ENCODE data around the gene MMP2.

The MMP2 gene

DNA sequence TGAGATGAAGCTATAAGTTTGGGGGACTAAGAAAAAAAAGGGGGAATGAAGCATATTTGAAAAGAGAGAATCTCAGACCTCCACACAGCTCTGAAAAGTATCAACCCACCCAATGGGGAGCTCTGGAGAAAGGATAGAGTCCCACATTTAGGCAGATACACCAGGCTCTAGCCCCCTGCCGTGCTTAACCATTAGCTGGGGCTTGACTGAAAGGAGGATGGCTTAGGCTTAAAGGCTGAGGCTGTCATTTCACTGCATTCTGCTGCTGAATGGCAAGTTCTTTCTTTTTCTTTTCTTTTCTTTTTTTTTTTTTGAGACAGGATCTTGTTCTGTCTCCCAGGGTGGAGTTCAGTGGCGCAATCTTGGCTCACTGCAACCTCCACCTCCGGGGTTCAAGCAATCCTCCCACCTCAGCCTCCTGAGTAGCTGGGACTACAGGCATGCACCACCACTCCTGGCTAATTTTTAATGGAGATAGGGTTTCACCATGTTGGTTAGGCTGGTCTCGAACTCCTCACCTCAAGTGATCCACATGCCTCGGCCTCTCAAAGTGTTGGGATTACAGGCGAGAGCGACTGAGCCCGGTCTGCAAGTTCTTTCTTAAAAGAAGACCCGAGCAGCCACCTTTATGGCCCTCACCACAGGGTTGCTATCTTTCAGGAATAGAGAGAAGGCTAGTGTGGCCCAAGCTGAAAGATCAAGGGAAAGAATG, 9.0 kb upstream of the MMP2 start:
- DNase-seq: no peak

DNA sequence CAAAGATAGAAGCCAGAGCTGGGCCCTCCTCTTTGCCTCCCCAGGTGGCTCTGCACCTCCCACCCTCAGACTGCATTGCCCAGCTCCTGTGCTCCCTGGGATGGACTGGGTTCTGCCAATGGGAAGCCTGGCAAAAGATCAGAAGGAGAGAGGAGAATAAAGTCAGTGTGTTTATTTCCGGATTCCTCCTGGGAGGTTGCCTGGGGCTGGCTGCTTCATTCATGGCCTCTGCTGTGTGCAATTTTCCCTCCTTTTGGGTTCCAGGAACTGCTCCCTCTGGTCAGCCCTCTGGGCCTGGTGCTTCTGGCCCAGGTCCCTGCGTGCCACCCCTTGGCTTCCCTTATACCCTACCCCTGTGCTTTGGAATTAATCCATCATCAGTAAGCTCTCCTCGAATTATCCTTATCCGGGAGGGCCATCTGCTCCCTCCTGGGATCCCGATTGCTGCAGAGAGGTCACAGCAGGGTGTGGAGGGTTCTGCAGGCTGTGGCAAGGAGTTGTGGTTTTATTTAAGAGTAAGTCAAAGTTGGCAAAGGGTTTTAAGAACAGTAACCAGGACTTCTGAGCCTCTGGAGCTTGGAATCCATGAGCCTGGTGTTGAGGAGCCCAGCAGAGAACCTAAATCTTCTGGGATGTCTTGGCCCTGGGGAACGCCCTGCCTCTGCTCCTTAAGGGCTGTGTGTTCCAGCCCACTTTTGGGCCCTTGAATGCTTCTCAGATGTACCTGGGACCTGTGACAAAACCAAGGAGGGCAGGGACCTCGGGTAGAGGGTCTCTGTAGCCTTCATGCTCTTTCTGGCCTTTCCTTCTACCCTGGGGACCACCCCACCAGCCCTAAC, 8.2 kb upstream of the MMP2 start:
- no peak for DNase-seq

DNA sequence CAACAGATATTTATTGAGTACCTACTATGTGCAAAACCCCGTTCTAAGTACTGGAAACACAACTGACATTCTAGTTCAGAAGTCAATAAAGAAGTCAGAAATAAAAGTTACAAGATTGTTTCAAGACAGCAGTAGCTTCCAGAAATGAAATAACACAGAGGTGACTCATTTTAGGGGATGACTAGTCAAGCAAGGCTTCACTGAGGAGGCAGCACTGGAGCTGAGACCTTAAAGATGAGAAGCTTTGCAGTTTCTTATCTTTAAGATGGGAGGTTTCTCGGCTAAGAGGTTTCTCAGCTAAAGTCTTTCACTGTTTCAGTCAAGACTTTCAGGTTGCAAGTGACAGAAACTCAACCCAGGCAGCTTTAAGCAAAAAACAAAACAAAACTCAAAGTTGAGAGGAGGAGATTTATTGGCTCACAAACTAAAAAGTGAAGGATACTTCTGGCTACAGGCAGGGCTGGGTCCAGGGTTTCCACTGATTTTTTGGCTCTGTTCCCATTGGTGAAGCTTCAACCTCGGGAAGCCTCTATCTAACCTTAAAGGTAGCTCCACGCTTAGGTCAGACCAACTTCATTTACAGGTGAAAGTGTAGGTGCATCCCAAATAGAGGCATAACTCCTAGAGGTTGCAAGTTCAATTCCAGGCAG, 7.4 kb upstream of the MMP2 start:
- peak; percentile 58 to 73 (median 66) for DNase-seq

DNA sequence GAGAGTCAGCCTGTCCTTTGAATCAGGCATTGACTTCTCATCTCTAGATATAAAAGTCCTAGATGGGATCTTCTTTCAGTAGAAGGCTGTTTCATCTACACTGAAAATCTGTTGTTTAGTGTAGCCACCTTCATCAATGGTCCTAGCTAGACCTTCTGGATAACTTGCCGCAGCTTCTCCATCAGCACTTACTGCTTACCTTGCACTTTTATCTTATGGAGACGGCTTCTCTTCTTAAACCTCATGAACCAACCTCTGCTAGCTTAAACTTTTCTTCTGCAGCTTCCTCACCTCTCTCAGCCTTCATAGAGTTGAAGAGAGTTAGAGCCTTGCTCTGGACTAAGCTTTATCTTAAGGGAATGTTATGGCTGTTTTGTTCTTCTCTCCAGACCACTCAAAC, 5.4 kb upstream of the MMP2 start:
- no peak for DNase-seq

DNA sequence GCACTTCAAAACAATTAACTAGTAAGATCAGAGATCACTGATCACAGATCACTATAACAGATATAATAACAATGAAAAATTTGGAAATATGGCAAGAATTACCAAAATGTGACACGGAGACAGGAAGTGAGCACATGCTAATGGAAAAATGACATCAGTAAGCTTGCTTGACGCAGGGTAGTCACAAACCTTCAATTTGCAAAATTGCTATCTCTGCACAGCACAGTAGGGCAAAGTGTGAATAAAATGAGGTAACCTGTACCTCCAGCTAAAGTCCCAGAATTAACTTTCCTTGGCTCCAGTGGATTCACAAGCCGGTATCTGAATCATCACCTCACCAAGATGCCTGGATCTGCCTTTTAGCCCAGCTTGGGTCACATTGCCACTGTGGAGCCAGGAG, 4.2 kb upstream of the MMP2 start:
- DNase-seq: no peak

DNA sequence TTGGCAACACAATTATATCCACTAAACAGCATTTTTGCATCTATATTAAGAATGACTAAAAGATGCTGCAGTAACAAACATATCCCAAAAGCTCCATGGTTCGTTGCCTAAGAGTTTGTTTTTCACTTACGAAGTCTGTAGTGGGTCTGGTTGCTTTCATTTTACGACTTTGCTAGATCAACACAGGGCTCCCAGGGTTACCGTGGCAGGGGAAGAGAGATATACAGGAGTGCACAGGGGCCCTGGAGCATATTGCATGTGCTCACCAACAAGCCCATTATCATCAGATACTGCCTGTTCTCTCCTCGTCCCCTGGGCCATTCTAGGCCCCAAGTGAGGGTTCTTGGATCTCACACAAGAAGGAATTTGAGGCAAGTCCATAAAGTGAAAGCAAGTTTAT, 3.1 kb upstream of the MMP2 start:
- no peak for DNase-seq

DNA sequence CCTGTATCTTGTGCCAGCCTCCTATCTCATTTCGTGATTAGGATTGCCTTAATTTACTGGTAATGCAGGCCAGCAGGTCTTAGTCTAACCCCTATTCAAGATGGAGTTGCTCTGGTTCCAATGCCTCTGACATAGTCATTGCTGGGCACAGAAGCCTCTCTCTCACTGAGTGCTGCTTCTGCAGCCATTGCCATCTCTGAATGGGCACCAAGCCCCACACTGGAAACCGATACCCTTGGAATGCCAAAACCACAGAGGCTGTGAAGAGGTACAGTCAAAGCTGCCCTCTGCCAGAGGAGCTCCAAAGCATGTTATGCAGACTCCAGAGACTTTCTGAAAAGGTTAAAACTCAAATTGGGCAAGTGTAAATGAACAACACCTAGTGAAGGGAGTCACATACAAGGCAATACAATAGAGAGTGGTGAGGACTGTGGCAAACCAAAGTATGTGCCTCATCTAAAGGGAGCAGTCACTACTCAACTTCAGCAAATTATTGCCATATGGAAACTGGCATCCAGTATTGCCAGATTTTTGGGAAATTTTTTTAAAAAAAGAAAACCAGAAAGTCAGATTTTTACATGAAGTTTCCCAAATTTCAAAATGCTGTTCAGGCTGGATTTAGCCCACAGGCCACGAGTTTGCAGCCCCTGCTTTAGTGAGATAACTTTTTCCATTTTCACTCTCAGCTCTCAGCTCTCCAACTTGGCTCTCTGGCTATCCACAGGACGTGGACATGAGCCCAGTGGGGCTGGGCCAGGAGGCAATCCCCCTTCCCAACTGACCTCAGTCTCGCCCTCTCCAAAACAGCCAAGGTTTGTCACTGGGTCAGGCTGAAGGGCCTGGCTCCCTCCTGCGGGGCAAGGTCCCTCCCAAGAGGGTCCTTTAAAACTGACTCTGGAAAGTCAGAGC, 2.1 kb upstream of the MMP2 start:
- DNase-seq: peak; percentile 5 to 30 (median 19)

DNA sequence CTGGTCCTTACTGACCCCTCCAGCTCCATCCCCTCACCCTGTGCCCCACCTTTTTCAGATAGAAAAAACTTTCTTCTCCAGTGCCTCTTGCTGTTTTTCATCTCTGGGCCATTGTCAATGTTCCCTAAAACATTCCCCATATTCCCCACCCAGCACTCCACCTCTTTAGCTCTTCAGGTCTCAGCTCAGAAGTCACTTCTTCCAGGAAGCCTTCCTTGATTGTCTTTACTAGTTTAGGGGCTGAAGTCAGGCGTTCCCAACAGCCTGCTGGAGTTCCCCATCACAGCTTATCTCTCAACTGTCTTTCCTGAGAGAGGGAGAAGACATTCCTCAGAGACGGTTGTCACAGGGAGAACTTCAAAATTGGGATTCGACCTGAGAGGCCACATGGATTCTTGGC, 1.3 kb upstream of the MMP2 start:
- DNase-seq: no peak

DNA sequence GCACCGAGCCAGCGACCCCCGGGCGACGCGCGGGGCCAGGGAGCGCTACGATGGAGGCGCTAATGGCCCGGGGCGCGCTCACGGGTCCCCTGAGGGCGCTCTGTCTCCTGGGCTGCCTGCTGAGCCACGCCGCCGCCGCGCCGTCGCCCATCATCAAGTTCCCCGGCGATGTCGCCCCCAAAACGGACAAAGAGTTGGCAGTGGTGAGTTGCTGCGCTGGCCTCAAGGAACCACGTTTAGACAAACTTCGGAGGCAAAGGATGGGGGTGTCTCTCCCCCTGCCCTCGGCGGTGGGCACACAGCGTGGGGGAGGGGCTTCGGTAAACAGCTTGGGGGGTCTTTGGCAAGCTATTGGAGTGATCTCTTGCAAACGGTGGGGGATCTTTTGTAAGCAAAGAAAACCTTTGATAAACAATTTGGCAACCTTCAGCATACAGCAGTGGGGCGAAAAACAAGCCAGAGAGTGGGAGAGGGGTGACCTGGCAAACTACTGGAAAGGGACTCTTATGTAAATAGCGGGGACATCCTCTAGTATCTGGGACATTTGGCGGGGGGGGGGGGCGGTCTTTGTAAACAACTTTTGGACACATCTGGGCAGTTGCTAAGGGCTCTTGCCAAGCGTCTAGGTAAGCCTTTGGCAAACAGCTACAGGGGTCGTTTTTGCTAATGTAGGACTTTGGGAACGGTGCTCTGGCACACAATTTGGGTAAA, 587 bp downstream of the MMP2 start:
- DNase-seq: peak in 1 of 3 donors; percentile 22

DNA sequence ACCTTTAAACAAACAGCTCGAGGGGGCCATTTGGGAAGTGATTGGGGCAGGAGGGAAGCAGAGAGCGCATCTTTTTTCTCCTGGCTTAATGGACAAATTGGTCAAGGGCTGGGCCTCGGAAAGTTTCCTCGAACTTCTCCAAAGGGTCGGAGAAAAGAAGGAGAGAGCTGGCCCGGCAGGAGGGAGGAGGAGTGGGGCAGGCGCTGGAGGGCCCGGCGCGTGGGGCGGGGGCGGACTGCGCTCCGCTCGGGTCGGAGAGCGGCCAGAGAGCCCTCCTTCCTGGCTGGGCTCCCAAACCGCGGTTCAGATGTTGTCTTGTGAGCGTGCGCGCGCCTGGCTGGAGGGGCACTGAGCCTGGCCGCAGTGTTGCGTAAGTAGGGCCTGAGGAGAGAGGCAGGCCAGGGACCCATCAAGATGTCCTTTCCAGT, 1.2 kb downstream of the MMP2 start:
- peak; percentile 29 to 65 (median 35) for DNase-seq

DNA sequence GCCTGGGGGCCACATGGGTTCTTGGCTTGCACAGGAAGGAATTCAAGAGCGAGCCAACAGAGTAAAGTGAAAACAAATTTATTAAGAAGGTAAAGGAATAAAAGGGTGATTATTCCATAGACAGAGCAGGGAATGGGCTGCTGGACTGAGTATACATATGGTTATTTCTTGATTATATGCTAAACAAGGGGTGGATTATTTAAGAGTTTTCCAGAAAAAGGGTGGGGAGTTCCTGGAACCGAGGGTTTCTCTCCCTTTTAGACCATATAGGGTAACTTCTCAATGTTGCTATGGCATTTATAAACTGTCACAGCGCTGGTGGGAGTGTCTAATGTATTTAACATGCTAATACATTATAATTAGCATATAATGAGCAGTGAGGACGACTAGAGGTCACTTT, 2.0 kb downstream of the MMP2 start:
- DNase-seq: no peak

DNA sequence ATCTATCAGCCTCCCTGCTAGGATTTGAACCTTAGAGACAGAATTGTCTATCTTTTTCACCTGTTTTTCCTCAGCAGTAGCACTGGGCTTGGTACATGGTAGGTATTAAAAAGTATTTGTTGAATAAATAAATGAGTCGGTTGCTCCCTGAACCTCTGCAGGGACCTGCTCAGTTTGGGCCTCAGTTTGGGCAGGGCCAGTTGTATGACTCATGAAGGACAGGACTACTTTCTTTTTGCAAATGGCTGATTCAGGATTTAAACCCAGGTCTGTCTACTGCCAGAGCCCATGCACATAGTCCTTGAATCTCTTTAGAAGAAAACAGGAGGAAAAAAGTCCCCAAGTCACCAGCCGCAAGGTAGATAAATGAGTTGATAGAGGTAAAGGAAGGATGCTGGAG, 3.1 kb downstream of the MMP2 start:
- no peak for DNase-seq

DNA sequence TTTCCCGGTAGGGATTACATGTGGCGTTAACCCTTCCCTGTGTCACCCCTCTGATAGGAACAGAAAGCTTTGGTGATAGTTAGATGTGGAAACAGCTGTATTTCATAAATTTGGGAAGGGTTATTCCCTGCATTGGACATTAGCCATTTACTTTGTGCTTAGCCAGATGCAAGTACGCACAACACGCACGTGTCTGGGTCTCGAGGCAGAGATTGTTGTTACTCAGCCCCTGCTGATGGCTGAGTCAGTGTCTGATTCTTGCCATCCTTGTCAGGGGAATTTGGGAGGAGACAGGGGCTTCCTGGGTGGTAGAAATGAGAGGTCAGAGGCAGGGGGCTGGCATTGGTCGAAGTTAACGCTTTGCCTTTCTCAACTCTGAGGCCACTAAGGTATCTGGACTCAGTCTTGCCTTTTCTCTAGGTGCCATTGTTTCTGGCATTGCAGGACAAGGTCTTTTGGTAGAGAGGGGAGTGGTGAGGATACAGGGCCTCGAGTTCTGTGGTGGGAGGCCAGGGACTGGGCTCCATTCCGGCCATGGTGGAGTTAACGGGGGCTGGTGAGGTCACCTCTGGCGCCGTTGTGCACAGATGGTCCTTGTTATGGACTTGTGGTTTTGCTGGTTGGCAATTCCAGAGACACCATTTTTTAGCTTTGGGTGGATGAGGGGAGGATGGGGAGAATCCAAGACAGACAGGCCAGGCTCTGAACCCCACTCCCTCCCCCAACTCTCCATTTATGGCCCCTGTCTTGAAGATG, 8.2 kb downstream of the MMP2 start:
- peak in 1 of 3 donors; percentile 27 for DNase-seq

DNA sequence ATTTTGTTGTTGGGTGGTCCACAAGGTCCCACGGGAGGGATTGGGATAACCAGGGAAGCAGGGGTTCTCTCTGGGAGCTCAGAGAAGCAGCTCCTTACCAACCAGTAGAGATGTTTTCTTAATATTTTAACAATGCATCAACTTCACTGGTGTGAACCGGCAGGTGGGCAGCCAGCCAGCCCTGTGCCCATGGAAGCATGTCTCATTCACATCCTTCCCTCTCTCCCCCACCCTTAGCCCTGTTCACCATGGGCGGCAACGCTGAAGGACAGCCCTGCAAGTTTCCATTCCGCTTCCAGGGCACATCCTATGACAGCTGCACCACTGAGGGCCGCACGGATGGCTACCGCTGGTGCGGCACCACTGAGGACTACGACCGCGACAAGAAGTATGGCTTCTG, 9.3 kb downstream of the MMP2 start:
- no peak for DNase-seq

DNA sequence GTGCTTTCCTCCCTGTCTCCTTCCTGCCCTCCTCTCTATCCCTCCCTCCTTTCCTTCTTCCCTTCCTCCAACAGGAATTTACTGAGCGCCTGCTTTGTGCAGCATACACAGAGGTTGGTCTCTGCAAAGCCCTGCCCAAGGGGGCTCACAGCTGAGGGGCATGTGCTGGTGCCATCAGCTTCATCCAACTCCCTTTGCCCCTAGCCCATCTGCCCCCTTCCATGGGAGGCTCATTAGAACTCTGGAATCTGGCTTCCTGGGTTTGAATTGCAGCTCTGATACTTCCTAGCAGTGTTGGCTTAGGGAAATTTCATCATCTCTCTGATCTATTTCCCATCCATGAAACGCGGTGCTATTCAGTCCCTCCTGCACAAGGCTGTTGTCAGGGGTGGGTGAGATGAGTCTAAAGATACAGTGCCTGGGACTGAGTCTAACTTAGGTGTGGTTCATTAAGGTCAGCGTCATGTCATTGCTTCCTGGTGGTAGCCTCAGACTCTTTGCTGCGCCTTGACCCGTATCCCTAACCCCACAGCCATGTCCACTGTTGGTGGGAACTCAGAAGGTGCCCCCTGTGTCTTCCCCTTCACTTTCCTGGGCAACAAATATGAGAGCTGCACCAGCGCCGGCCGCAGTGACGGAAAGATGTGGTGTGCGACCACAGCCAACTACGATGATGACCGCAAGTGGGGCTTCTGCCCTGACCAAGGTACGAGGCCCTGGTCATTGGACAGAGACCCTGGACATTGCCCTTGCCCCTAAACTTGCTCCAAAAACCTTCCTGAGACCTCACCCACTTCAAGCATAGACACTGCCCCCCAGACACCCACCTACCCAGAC, 10.3 kb downstream of the MMP2 start:
- DNase-seq: no peak

DNA sequence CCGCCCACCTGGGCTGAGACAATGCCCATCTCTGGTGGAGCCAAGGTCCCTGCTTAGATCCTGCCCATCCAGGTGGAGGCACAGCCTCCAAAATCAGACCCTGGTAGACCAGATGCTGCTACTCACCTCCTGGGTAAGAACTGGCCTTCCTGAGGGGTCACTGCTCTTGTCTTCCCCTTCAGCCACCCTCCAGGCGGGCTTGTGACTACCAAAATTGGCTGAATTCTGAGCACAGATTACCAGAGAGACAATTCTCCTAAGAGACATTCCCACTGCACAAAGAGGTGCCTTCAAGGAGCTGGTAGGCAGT, 10.9 kb downstream of the MMP2 start:
- DNase-seq: no peak

DNA sequence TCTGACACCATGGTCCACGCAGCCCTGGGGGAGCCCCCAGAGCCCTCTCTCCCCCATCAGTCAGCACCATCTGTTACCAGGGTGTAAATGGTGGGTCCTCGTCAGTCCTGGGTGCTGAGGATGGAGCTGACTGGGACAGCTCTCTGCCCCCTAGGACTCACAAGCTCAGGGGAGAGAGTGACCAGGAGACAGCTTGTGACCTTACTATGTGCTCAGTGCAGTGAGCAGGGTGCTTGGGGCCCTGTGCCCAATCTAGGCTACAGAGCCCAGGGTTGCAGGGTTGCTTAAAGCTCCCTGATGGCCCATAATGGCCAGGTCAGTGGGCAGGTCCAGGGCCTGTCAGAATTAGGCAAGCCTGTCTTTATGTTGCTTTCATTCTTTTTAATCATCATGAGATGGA, 11.3 kb downstream of the MMP2 start:
- DNase-seq: no peak

DNA sequence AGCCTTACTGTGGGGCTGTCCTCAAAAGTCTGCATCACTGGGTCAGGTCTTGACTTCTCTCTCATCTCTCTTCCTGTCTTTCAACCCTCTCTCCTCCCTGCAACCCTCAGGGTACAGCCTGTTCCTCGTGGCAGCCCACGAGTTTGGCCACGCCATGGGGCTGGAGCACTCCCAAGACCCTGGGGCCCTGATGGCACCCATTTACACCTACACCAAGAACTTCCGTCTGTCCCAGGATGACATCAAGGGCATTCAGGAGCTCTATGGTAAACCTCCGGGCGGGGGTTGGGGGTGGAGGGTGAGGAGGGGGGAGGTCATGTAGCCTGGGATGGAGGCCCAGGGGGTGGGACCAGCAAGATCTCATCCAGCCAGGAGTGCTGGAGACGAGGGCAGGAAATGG, 12.7 kb downstream of the MMP2 start:
- no peak for DNase-seq

DNA sequence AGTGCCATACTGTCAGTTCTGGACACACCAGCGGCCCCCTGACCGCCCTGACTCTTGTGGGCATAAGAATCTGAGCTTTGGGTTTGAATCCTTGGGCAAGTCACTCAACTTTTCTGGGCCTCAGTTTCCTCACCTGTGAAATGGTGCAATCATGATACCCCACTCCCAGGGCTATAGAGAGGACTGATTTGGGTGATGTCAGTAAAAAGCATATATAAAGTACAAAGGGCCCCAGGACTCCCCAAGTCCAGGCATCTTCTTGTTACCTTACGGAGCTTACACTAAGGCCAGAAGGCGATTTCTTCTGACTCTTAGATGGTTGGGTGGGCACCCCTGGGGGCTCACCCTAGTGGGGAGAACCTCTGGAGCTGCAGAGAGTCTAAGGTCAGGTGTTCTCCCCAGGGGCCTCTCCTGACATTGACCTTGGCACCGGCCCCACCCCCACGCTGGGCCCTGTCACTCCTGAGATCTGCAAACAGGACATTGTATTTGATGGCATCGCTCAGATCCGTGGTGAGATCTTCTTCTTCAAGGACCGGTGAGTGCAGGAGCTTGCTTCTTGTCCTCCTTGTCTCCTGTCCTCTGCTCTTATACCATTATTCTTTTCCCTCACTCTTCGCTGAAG, 13.9 kb downstream of the MMP2 start:
- no peak for DNase-seq

DNA sequence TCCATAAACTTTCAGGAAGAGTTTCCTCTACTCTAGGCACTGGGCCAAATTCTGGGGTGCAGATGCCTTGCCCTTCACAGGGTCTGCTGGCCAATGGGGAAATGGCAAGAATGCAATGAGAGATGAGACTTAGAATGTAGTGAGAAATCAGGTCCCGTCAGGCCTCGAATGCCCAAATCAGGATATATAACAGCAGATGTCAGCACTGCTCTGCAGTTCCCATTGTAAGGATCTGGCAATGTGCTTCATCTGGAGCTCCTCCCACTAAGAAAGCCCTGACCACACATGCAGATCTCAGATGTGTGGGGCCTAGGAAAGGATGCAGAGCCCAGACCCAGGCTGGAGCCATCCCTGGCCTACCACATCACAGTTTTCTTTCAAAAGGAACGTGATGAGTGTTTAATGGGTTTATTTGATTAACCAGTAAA, 16.0 kb downstream of the MMP2 start:
- DNase-seq: peak; percentile 75 to 83 (median 80)
